NCI-H526 (cell line): Measurements from ENCODE around the gene CDPF1.
"Not testable (repeated sequence)": the region's sequence is repeated elsewhere in the genome, so short reads cannot be mapped to it uniquely, and the experiment has no call there.

ENCODE experiments used
- DNase-seq, 2 experiments: peaks; one replicate each; lab custom pipeline; 2025; lab: John Stamatoyannopoulos, UW

The CDPF1 gene

GRCh38 chr22:46281866-46282678 lies 32.0 kb upstream of the CDPF1 start:
- no peak for DNase-seq

- no peak for DNase-seq
These were observed 31.0 kb upstream of the CDPF1 start for GRCh38 chr22:46280999-46281623.

GRCh38 chr22:46280063-46280817 lies 30.1 kb upstream of the CDPF1 start:
- no peak for DNase-seq

GRCh38 chr22:46278656-46279645 lies 28.9 kb upstream of the CDPF1 start:
- DNase-seq: no peak

- no peak for DNase-seq
These were observed 26.5 kb upstream of the CDPF1 start for GRCh38 chr22:46276563-46276962.

GRCh38 chr22:46275455-46276122 lies 25.5 kb upstream of the CDPF1 start:
- no peak for DNase-seq

- DNase-seq: no peak
These were observed 24.3 kb upstream of the CDPF1 start for GRCh38 chr22:46274381-46274780.

- DNase-seq: no peak
These were observed 23.5 kb upstream of the CDPF1 start for GRCh38 chr22:46273432-46274148.

GRCh38 chr22:46272762-46273431 lies 22.8 kb upstream of the CDPF1 start:
- no peak for DNase-seq

GRCh38 chr22:46272196-46272595 lies 22.1 kb upstream of the CDPF1 start:
- no peak for DNase-seq

GRCh38 chr22:46269564-46269963 lies 19.5 kb upstream of the CDPF1 start:
- DNase-seq: no peak

GRCh38 chr22:46267431-46268279 lies 17.6 kb upstream of the CDPF1 start, which contains the start of gene TTC38:
Gene TTC38, plus strand, starts transcription at chr22:46268008. Its CDS starts 32 bp downstream, at chr22:46268040.
- DNase-seq: peak in 1 of 2 experiments; percentile 61

GRCh38 chr22:46265627-46266026 lies 15.5 kb upstream of the CDPF1 start:
- DNase-seq: not testable (repeated sequence)

GRCh38 chr22:46264520-46264919 lies 14.4 kb upstream of the CDPF1 start:
- not testable (repeated sequence) for DNase-seq

- DNase-seq: no peak
These were observed 13.1 kb upstream of the CDPF1 start, which contains the start of gene PKDREJ for GRCh38 chr22:46263216-46263590. Gene PKDREJ, minus strand, starts transcription at chr22:46263343. Its CDS starts 21 bp downstream, at chr22:46263322.

GRCh38 chr22:46262449-46263215 lies 12.5 kb upstream of the CDPF1 start:
- peak; percentile 44 to 70 for DNase-seq

GRCh38 chr22:46260038-46260437 lies 9.9 kb upstream of the CDPF1 start:
- no peak for DNase-seq

GRCh38 chr22:46259374-46259773 lies 9.3 kb upstream of the CDPF1 start:
- no peak for DNase-seq
